ENCODE results near the gene UBE2I.

GRCh38 chr16:1361685-1362360, 52.4 kb downstream of the UBE2I start:
- TF ChIP-seq CTCF (IDR thresholded peaks at IDR 0.05 in 2 of 3, conservative IDR thresholded peaks at IDR 0.05 in 1 of 3; ENCODE audit: borderline replicate concordance in 1 of 3, insufficient read depth in 1 of 3, low read depth in 2 of 3, low read length in 2 of 3) (no peak), POLR2A (IDR thresholded peaks at IDR 0.05; ENCODE audit: borderline replicate concordance, extremely low read depth, insufficient read depth, insufficient read length) (no peak)

Data from HCT116 (cell line).